GM21529 (cell line): ENCODE measurements around the gene FCHSD2.

Experiments
- ATAC-seq: cut with Tn5 transposase; IDR thresholded peaks from one replicate; pipeline ENCODE4 v1.9.1; 2021; ENCODE audit not compliant: unreplicated experiment

Gene FCHSD2

GRCh38 chr11:72975778-72976521 is 166.2 kb downstream of the FCHSD2 start:
- ATAC-seq, result no peak

GRCh38 chr11:72974487-72975205 is 167.5 kb downstream of the FCHSD2 start:
- ATAC-seq, result no peak

GRCh38 chr11:72972496-72973128 is 169.5 kb downstream of the FCHSD2 start:
- no peak for ATAC-seq

GRCh38 chr11:72971192-72971967 is 170.7 kb downstream of the FCHSD2 start:
- no peak for ATAC-seq

GRCh38 chr11:72970557-72971118 is 171.5 kb downstream of the FCHSD2 start:
- no peak for ATAC-seq

GRCh38 chr11:72969894-72970335 is 172.2 kb downstream of the FCHSD2 start:
- ATAC-seq, result peak; percentile 73

- no peak for ATAC-seq
Observed at GRCh38 chr11:72968390-72968789, 173.7 kb downstream of the FCHSD2 start.

GRCh38 chr11:72965672-72966071 is 176.4 kb downstream of the FCHSD2 start:
- ATAC-seq, result no peak

- ATAC-seq, result no peak
Observed at GRCh38 chr11:72962717-72963116, 179.4 kb downstream of the FCHSD2 start.

GRCh38 chr11:72962084-72962483 is 180.0 kb downstream of the FCHSD2 start:
- no peak for ATAC-seq

GRCh38 chr11:72959998-72960731 is 182.0 kb downstream of the FCHSD2 start:
- ATAC-seq, result no peak

- no peak for ATAC-seq
Observed at GRCh38 chr11:72958791-72959190, 183.3 kb downstream of the FCHSD2 start.

GRCh38 chr11:72955466-72955865 is 186.7 kb downstream of the FCHSD2 start:
- no peak for ATAC-seq

- no peak for ATAC-seq
Observed at GRCh38 chr11:72954860-72955259, 187.3 kb downstream of the FCHSD2 start.

- no peak for ATAC-seq
Observed at GRCh38 chr11:72953637-72954036, 188.5 kb downstream of the FCHSD2 start.

GRCh38 chr11:72951888-72952287 is 190.2 kb downstream of the FCHSD2 start:
- no peak for ATAC-seq

- no peak for ATAC-seq
Observed at GRCh38 chr11:72951193-72951592, 190.9 kb downstream of the FCHSD2 start.

- no peak for ATAC-seq
Observed at GRCh38 chr11:72950685-72951084, 191.4 kb downstream of the FCHSD2 start.

- no peak for ATAC-seq
Observed at GRCh38 chr11:72947229-72947628, 194.9 kb downstream of the FCHSD2 start.

- ATAC-seq, result no peak
Observed at GRCh38 chr11:72943664-72944063, 198.5 kb downstream of the FCHSD2 start.
